Prostate gland (tissue), 2 donors: ENCODE data around the gene POLQ. TPM values are rescaled to one million over a fixed set of nuclear protein-coding genes. Genes with fewer than 3 reads are reported as not detected.

Experiments used
- DNase-seq: peaks from one replicate; pipeline ENCODE4 v3.0.0-alpha.2; 2019; ENCODE audit warnings: low spot score
- H3K27ac ChIP-seq, 2 donors: fragments of 200-600 bp; sonication (generic); 2 replicates each; pipeline ENCODE4 v1.5.1; 2017 to 2019
- H3K27me3 ChIP-seq: fragments of 200-600 bp; sonication (generic); replicated peaks from 2 replicates; pipeline ENCODE4 v1.5.1; 2019; ENCODE audit not compliant: insufficient read depth
- H3K36me3 ChIP-seq, 2 donors: fragments of 200-600 bp; sonication (generic); 1 replicate in 1 of 2; 2 replicates in 1 of 2; pipeline versions ENCODE4 v1.5.1 to v1.8.1; 2017 to 2019
- H3K4me1 ChIP-seq: fragments of 200-600 bp; sonication (generic); replicated peaks from 2 replicates; pipeline ENCODE4 v1.5.1; 2019
- H3K4me3 ChIP-seq, 2 donors: fragments of 200-600 bp; sonication (generic); 2 replicates each; pipeline ENCODE4 v1.5.1; 2017 to 2019
- H3K9me3 ChIP-seq: fragments of 200-600 bp; sonication (generic); 2 replicates; pipeline ENCODE4 v1.5.1; 2017
- POLR2A ChIP-seq: fragments of 450-650 bp; IDR thresholded peaks from one replicate; pipeline ENCODE4 v1.6.1; 2016; ENCODE audit warnings: antibody characterized with exemption, mild to moderate bottlenecking
- POLR2AphosphoS5 ChIP-seq: sonication (generic); formaldehyde crosslinking; IDR thresholded peaks from one replicate; pipeline ENCODE4 v1.6.1; 2017; ENCODE audit warnings: antibody characterized with exemption
- WGBS: methylation state at CpG from one replicate; pipeline ENCODE4 v1.1.5; 2018; 5-methylcytosine and 5-hydroxymethylcytosine counted together
- intact Hi-C: fragments of 100-400 bp; cut with DNase I; formaldehyde crosslinking; loops from one replicate; pipeline ENCODE4 v1.14.2; 2022
- total RNA-seq, 2 donors: library from RNA; depleted of rRNA; stranded (reverse); fragments of >200 nt; gene quantifications; one replicate each; pipeline ENCODE4 v1.1.0, GENCODE V29; 2016
- TF ChIP-seq, protein P1 (sequence below), 4 experiments: fragments of 200-600 bp in 2 of 4; fragments of 450-650 bp in 2 of 4; sonication (generic) in 2 of 4; IDR thresholded peaks; 1 replicate in 3 of 4; 2 replicates in 1 of 4; pipeline ENCODE4 v1.5.1; 2016 to 2019; ENCODE audit warnings: antibody characterized with exemption in 4 of 4, mild to moderate bottlenecking in 2 of 4, moderate library complexity in 2 of 4

POLQ gene
- total RNA-seq, 2 donors from 2014 or later, result 1.0 to 3.0 TPM

DNA sequence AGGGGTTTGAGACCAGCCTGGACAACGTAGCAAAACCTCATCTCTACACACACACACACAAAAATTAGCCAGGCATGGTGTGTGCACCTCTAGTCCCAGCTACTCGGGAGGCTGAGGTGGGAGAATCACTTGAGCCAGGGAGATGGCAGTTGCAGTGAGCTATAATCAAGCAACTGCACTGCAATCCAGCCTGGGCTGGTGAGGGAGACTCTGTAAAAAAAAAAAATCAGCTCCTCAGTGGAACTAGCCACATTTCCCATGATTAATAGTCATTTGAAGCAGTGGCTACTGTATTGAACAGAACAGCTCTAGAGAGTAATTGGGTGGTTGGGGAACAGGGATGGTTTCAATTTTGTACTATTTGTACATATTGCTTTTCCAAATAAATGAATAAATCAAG is 35.9 kb upstream of the POLQ start:
- Histone ChIP-seq H3K4me1 (no peaks in the 10 kb centered on the region), H3K27ac (no peak overlapping the region), H3K36me3 (no peaks in the 10 kb centered on the region), H3K9me3 (no peaks in the 10 kb centered on the region), H3K4me3 (no peak overlapping the region), H3K27me3 (no peaks in the 10 kb centered on the region)
- DNase-seq, result no peak
- no peak for TF ChIP-seq POLR2A
- TF ChIP-seq, protein P1, sequence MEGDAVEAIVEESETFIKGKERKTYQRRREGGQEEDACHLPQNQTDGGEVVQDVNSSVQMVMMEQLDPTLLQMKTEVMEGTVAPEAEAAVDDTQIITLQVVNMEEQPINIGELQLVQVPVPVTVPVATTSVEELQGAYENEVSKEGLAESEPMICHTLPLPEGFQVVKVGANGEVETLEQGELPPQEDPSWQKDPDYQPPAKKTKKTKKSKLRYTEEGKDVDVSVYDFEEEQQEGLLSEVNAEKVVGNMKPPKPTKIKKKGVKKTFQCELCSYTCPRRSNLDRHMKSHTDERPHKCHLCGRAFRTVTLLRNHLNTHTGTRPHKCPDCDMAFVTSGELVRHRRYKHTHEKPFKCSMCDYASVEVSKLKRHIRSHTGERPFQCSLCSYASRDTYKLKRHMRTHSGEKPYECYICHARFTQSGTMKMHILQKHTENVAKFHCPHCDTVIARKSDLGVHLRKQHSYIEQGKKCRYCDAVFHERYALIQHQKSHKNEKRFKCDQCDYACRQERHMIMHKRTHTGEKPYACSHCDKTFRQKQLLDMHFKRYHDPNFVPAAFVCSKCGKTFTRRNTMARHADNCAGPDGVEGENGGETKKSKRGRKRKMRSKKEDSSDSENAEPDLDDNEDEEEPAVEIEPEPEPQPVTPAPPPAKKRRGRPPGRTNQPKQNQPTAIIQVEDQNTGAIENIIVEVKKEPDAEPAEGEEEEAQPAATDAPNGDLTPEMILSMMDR (IDR thresholded peaks at IDR 0.05), result no peak
- TF ChIP-seq POLR2AphosphoS5, result no peak
- intact Hi-C loops, result no loop called here
- WGBS, result 76% methylated on average over 2 of the region's 2 CpGs

DNA sequence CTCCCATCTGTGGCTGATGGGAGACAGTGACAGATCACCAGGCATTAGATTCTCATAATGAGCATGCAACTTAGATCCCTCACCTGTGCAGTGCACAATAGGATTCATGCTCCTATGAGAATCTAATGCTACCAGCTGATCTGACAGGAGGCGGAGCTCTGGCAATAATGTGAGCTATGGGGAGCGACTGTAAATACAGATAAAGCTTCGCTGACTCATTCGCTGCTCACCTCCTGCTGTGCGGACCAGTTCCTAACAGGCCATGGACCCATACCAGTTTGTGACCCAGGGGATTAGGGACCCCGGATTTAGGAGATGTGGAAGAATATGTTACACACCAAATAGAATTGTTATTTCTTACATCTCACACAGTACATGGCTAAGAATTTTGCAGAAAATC is 28.7 kb upstream of the POLQ start:
- Histone ChIP-seq H3K4me1 (no peaks in the 10 kb centered on the region), H3K27me3 (no peaks in the 10 kb centered on the region), H3K27ac (no peak overlapping the region), H3K4me3 (no peak overlapping the region), H3K36me3 (no peaks in the 10 kb centered on the region), H3K9me3 (no peaks in the 10 kb centered on the region)
- WGBS, result 50% methylated on average over 6 of the region's 6 CpGs
- no peak for DNase-seq
- TF ChIP-seq POLR2A (no peak), POLR2AphosphoS5 (no peak)
- TF ChIP-seq, protein P1 (IDR thresholded peaks at IDR 0.05), result no peak
- intact Hi-C loops, result no loop called here

DNA sequence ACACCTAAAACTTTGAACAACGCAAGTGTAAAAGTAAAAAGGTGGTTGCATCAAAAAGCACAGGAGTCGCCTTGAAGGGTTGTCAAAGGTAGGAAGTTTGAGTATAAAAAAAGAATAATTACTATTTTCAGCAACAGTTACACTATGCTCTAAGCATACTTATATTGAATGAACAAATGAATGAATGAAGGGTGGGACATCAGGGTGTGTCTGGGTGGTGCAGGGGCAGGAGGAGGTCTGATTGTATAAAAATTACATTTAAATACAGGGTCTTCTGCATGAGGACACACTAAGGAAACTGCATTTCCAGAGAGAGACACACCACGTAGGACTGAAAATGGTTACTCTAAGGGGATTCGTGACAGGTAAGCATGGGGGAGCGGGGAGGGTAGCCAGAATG is 21.9 kb upstream of the POLQ start, which contains the start of gene ARGFX:
Gene ARGFX, plus strand, starts transcription at position 301 of the 400 bp plus-strand sequence. CDS start 2,765 bp downstream, outside the sequence.
- DNase-seq, result no peak
- no peaks in the 10 kb centered on the region for H3K4me1 ChIP-seq
- H3K9me3 ChIP-seq, result no peaks in the 10 kb centered on the region
- intact Hi-C loops, result no loop called here
- TF ChIP-seq POLR2AphosphoS5, result no peak
- no peak for TF ChIP-seq POLR2A
- TF ChIP-seq, protein P1 (IDR thresholded peaks at IDR 0.05), result no peak
- WGBS, result 94% methylated on average over 5 of the region's 5 CpGs
- H3K27ac ChIP-seq, result no peak within 1 kb of the TSS
- no peak within 1 kb of the TSS for H3K4me3 ChIP-seq
- H3K36me3 ChIP-seq, result no peaks in the 10 kb centered on the region
- no peaks in the 10 kb centered on the region for H3K27me3 ChIP-seq

DNA sequence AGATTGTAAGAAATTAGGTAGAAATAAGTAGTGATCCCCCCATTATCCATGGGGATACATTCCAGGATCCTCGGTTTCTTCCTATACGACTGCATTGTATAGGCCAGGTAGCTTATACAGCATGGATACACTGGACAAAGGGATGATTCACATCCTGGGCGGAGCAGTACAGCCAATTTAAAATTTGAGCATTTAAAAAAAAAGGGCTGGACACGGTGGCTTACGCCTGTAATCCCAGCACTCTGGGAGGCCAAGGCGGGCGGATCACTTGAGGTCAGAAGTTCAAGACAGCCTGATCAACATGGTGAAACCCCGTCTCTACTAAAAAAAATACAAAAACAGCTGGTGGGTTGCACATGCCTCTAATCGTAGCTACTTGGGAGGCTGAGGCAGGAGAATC is 21.0 kb upstream of the POLQ start:
- 89% methylated on average over 9 of the region's 9 CpGs for WGBS
- Histone ChIP-seq H3K36me3 (no peaks in the 10 kb centered on the region), H3K27ac (no peak overlapping the region), H3K4me3 (no peak overlapping the region), H3K4me1 (no peaks in the 10 kb centered on the region), H3K27me3 (no peaks in the 10 kb centered on the region), H3K9me3 (no peaks in the 10 kb centered on the region)
- TF ChIP-seq POLR2A (no peak), POLR2AphosphoS5 (no peak)
- TF ChIP-seq, protein P1 (IDR thresholded peaks at IDR 0.05), result no peak
- intact Hi-C loops, result no loop called here
- no peak for DNase-seq

DNA sequence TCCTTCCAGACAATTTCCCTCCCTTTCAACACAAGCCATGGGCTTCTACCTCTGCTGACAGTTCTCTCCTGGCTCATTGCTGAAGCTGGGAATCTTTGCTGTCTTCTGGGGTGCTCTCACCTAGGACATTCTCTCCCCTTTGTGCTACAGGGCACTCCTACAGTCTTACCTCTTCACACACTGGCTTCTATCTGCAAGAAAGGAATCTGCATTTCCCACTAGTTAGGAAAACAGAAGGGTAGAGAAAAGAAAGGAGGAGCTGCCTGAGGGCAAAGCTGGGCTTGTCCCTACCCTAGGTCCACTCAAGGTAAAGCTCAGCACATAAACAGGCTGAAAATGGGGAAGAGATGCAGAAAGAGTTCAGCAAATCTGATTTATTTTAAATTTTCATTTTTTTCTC is 16.4 kb upstream of the POLQ start:
- no peak overlapping the region for H3K4me3 ChIP-seq
- no peaks in the 10 kb centered on the region for H3K9me3 ChIP-seq
- H3K36me3 ChIP-seq, result no peaks in the 10 kb centered on the region
- no peaks in the 10 kb centered on the region for H3K4me1 ChIP-seq
- DNase-seq, result no peak
- H3K27ac ChIP-seq, result peak overlapping the region in 1 of 2 donors; percentile 50
- H3K27me3 ChIP-seq, result no peaks in the 10 kb centered on the region
- TF ChIP-seq POLR2AphosphoS5, result no peak
- TF ChIP-seq POLR2A, result no peak
- TF ChIP-seq, protein P1 (IDR thresholded peaks at IDR 0.05), result no peak
- intact Hi-C loops, result no loop called here
